HG03139 (cell line): ENCODE measurements around the gene GATM.
"Not testable (repeated sequence)": the region's sequence is repeated elsewhere in the genome, so short reads cannot be mapped to it uniquely, and the experiment has no call there.

Experiments
- ATAC-seq: cut with Tn5 transposase; IDR thresholded peaks from one replicate; pipeline ENCODE4 v1.9.1; 2021; ENCODE audit not compliant: unreplicated experiment

The GATM gene

DNA sequence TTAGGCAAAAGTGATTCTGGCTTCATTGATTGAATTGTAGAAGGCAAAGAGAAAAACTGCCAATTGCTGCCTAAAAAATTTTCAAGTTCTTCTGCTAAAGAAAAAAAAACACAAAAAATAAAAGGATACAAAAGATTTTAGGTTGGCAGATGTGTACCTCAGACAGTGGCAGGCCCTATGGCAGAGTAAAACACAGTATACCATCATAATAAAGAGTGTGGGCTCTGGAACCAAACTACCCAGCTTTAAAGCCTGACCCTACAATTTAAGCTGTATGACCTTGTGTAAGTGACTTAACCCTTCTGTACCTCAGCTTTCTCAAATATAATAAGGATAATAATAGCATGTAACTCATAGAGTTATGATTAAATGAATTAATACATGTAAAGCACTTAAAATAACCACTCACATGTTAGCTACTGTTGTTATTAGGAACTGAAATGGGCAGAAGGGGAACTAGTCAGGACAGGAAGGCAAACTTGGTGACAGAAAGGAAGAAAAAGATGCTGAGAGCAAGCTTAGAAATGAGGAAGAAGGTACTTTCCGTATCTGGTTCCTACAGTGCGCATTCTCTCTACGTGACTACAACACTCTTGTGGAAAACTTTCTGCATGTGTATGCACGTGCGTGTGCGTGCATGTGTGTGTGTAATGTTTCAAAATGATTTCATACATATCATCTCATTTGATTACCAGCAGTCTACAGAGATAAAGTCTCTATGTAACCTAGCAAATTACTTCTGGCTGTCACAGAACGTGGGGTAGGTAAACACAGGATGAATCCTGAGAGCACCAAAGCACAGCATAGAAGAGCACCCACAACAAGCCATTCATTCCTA lies 13.6 kb upstream of the GATM start:
- peak; percentile 87 for ATAC-seq

DNA sequence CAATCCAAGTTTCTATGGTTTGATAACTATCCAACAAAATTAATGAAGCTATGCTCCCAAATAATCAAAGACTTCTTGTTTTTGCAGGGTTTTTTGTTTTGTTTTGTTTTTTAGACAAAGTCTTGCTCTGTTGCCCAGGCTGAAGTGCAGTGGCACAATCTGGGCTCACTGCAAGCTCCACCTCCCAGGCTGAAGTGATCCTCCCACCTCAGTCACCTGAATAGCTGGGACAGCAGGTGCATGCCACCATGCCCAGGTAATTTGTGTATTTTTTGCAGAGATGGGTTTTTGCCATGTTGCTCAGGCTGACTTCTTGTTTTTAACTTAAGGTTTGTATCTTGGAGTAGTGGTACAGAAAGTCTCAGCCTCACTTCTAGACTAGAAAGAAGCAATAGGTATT lies 11.0 kb upstream of the GATM start:
- ATAC-seq: no peak

DNA sequence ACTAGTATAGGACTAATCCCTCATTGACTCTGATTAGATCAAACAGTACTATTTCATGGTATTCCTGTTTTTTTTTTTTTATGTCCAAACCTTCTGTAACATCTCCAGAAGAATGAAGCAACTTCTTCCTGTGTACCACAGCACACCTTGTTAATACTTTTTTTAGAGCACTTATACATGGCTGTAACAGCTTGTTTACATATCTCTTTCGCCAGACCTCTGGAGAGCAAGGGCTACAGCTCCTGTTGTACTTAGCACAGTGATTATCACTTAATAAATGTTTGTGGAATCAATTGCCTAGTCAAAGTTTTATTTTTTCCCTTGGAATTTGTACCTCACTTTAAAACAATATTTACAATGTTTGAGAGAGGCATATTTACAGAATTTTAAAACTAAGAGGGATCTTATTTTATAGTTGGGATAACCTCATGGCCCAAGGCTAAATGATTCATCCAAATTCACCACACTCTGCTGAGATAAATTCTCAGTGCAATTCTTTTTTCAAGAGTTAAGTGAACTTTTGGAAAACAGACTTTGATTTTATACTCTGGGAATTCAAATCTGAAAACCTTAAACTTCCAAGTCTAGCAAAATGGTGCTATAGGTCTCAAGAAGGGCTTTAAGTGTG lies 9.2 kb upstream of the GATM start:
- no peak for ATAC-seq

DNA sequence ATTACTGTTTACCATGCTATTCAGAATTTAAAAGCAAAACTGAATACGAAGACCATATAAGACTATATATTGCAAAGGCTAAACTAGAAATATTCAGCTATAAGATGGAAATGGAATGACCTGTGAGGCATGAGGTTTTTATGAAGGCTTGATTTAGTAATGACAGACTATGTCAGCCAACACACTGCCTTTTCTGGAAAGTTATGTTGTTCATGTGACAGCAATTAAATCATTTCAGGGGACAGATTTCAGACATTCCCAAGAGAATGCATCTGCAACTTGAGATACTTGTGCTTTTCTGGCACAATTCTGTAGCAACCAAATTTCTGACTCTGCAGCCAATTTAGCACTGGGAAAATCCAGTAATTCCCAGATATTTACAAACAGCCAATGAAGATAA lies 8.6 kb upstream of the GATM start:
- ATAC-seq: no peak

DNA sequence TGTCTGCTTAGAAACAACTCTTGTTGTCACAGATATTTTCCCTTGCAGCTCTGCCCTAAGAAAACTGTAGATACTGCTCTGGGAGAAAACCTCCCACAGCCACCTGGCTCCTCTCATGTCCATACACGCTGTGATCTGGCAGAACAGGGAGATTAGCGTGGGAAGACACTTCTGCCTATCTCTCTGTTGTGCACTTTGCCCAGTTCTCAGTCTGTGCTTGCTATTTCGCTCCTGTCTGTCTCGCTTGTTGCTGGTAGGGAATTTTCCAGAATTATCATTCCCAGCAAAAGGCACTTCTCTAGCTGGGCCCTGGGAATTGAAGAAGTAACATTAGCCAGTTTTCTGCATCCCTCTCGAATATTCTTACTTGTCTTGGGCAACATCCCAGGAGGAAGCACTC lies 8.1 kb upstream of the GATM start:
- ATAC-seq: no peak

DNA sequence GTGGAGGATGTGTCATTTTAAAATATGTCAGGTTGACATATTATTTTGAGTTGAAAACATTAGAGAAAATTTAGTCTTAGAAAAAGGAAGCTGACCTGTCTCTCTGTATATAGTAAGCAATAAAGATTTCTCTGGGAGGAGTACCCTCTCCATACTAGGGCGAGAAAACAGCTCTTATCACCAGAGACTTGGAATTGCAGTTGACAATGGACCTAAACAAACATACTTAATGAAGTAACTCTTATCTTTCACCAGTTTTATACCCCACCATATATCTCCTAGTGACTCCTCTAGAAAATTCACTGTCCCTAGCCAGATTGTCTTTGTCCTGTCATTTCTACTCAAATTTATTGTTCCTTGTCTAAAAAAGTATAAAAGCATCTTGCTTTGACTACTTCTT lies 7.2 kb upstream of the GATM start:
- no peak for ATAC-seq

DNA sequence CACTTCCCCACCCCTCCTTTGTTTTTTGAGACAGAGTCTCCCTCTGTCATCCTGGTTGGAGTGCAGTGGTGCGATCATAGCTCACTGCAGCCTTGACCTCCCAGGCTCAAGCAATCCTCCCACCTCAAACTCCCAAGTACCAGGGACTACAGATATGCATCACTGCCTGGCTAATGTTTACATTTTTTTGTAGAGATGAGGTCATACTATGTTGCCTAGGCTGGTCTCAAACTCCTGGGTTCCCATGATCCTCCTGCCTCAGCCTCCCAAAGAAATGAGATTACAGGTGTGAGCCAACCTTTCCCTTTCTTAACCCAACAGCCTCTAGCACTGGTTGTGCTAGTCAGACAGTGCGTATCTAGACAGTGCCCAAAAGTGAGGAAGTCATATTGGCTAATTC lies 6.4 kb upstream of the GATM start:
- ATAC-seq: no peak

DNA sequence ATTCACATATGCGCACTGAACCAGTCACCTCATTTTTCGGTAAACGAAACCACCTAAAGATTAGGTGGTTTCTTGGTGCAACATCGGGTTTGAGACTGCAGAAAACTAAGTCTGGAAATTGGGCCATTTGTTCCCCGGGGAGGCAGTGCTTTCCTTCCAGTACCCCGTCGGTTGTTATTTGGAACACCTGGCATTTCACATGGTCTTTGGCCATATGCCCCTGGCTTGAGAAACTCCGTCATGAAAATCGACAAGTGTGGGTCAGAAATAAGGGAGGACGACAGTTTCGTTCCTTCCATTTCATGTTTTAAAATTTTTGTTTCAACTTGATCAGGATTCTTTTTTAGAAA lies 544 bp upstream of the GATM start:
- no peak for ATAC-seq

DNA sequence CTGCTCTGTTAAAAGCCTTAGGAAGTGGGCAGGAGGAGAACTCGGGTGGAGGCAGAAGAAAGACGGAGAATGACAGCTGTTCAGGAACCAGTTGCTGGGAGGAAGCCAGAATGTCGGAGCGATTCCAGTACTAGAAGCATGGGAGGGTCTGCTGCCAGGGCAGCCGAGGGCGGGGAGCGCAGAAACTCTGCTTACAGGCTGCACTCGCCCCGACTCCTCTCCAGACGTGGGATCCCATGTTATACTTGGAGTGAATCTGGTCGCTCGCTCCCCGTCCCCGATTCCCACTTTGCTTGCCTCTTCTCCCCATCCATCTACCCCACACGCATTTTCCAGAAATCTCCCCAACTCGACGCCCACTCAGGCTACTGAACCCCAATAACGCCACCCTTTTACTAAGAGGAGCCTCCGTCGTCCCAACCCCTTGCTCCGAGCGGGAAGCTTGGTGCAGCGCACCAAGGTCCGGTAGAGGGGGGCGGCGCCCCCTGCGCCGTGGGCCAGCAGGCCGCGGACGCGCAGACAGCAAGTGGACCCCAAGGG lies 665 bp downstream of the GATM start:
- ATAC-seq: peak; percentile 15

DNA sequence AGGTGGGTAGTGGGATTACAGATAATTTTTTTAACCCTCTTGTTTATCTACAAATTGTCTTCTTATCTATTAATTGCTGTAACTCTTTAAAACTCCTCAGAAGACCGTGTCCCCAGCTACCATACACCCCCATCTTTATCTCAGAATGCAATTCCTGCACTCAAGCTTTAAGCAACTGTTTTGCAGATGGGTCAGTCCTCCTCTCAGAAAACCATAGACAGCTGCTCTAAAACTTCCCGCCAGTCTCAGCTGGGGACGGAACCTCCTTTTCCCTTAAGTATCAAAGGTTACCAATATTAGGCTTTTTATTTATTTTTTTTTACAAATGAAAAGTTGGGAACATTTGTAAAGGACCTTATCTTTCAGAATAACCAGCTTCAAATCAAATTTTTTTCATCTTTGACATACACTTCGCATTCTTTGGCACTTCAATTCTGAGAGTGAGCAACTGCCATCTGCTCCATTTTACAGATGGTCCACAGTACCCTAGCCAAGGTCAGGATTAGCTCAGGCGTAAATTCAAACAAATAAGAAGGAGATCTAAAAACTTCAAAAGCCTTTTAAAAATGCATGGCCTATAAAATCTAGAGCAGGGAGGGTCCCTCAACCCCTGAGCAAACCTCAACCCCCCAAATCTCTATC lies 1.3 kb downstream of the GATM start:
- no peak for ATAC-seq

DNA sequence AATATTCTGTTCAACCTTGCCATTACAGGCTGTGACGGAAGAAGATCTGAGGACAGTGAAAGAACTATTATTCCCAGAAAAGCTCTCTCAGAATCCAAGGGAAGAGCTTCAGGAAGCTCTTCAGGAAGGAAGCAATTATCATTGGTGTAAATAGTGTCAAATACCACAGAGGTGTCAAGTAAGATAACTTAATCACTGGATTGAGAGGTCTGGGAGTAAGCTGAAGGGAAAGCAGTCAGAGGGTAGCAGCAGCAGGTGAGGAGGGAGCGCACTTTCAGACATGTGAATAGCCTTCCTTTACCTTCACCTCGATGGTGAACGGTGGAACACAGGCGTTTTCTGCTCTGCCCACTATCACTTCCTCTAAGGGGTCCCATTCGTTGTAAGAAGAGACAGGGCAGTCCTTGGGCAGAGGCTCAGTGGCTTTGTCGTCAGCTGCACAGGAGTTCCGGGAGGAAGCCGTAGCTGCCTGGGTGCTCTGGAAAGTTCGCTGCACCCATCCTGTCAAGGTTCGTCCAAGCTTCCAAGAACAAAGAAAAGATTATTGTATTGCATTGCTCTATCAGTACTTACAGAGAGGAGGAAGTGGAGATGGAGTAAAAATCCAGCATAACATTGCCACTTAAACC lies 1.9 kb downstream of the GATM start:
- no peak for ATAC-seq

DNA sequence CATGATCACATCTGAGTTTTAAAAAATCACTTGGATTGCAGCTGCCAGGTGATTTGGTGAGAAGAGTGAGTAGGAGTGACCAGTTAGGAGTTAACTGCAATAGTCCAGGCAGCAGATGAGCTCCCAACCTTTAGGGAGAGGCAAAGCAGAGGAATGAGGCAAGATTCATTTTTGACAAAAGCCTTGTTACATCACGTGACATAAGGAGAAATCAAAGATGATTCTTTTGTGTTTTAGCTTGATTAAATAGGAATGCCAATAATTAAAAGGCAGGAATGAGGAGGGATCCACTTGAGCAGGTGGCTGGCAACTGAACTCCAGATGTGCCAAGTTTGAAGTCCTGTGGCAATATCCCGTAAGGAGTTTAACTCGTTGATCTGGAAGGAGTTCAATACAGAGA lies 2.5 kb downstream of the GATM start:
- ATAC-seq: no peak

DNA sequence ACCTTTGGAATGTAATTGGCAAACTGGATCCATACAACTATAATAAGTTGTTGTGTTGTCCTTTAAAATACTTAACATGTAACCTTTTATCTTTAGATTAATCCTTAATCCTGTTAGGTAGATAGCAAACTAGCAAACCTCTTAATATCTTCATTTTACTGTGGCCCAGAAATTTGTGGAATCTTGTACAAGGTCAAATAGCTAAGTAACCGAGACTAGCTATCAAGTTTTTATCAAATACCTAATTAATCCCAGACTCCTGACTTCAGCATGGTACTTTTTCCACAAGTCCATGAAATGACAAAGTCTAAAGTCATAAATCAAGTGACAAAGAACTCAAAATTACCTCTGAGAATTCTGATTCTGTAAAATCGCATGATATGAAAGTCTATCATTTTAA lies 4.4 kb downstream of the GATM start:
- no peak for ATAC-seq

DNA sequence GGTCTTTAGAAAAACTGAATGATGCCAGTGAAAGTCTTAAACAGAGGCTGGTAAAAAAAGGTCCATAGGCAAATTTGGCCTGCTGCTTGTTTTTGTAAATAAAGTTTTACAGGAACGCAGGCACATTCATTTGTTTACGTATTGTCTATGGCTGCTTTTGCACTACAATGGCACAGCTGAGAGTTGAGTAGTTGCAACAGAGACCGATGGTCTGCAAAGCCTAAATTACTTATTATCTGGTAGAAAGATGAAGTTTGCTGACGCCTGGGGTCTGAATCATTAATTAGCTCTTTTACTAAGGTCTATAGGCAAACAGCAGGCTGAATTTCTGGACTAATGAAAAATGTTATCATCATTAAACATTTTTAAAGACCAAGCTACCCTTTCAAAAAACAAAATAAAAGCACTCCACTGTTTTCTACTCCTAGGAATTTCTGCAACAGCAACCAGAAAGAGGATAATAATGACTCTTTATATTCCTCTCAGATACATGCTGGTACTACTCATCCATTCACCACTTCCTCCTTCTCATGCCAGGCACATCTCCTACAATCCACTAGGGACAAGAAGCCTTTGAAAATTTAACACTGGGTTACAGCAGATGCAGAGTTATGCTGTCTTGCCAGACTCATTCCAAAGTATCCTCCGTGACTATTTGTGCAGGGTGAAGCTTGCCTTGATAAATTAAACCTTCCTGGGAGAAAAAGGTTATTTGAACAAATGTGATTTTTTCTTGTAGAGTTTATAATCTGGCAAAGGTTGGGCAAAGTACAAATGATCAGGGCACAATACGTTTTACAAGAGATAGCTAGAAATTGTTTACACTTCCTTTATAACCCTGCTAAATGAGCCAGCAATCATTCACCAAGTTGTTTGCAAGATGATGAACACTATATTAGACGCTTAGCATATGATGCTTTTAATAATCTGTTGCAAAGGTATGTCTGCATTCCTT lies 6.0 kb downstream of the GATM start:
- ATAC-seq: no peak

DNA sequence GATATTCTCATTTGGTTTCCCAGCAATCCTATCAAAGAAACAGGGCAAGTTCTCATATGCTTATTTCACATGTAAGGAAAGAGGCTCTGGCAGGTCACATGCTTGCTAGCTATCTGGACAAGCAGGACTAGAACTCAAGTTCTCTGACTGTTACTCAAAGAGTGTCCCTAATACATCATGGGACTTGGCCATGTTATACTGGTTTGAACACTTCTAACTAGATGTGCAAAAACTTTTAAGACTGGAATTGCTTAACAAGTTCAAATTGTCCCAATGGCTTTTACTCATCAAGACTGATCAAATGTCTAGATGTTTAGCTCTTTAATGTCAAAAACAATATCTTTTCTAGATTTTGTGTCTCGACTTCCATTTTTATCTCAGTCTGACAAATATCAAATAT lies 6.8 kb downstream of the GATM start:
- no peak for ATAC-seq

DNA sequence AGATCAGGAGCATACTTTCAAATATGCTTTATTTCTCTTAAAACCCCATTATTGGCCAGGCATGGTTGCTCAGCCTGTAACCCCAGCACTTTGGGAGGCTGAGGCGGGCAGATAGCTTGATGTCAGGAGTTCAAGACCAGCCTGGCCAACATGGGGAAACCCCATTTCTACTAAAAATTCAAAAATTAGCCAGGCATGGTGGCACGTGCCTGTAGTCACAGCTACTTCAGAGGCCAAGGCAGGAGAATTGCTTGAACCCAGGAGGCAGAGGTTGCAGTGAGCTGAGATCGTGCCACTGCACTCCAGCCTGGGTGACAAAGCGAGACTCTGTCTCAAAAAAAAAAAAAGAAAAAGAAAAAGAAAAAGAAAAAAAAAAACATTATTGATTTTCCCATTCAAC lies 8.3 kb downstream of the GATM start:
- not testable (repeated sequence) for ATAC-seq

DNA sequence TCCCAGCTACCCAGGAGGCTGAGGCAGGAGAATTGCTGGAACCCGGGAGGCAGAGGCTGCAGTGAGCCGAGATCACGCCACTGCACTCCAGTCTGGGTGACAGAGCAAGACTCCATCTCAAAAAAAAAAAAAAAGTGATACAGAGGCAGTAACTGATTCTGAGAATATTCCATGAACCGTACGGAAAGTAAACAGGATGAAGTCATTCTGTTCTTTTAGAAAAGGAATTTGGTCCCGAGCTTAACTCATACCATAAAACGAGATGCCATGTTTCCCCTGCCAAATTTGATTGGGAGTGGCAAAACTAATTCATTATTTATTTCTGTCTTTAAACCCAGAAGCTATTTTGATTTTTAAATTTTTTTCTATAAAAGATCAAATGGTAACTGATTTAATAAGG lies 11.1 kb downstream of the GATM start:
- ATAC-seq: not testable (repeated sequence)

DNA sequence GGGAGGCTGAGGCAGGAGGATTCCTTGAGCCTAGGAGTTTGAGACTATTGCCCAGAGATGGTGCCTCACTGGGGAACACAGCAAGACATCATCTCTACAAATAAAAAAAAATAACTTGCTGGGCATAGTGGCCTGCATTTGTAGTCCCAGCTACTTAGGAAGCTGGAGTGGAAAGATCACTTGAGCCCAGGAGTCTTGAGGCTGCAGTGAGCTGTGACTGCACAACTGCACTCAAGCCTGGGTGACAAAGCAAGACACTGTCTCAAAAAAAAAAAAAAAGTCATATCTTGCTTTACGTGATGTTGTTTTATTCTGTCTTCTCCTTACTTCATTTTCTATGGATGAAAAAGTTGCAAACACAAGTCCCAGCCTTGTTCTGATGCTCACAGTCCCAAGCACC lies 14.1 kb downstream of the GATM start:
- ATAC-seq: no peak

DNA sequence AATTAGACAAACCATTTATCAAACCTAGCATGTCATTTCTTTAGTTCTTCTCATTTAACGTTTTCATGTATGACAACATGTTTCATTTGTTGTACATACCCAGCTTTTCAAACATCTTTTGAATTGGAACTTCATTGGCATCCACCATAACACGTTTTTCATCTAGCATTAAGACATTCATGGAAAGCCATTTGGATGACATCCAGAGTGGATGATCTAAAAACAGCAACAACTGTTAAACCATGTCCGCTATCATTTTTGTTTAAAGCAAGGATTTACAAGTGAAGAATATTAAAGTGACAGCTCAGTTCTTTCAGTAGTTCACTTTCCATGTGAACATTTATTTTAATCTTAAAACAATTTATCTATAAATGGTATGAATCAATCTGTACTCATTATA lies 14.5 kb downstream of the GATM start:
- ATAC-seq: no peak

DNA sequence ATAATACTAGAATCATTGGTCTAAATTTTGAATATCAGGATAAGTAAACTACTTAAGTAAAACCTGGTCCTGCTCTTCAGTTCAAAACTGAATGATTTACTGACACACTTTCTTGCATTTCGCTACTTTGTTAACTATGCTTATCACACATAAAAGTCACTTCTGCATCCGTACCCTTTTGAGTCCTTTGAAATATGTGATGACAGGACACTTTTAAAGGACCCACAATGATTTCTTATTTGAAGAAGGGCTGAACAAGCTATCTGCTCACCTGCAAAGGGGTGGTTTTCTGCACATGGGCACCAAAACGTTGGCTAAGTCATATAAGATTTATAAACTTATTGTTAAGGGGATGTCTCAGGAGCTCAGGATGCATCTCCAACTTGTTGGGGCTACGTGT lies 15.0 kb downstream of the GATM start:
- no peak for ATAC-seq

DNA sequence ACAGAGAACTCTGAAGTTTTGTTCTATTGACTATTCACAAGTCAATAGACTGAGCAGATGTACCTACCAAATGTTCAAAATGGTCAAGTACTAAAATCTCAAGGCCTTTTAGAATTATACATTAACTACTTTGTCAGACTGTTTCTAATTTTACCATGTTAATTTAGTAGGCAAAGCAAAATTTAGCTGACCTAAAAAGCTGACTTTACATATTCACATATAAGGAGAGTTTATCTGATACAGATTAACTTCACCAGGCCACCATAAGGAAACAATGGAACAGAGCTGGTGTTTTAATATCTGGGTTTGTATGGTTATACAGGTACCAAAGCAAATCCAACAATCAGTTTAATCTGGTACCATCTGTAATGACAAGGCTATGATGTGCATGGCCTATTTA lies 15.9 kb downstream of the GATM start:
- no peak for ATAC-seq
